ENCODE measurements around the gene SARNP.
"Not testable (repeated sequence)": the region's sequence is repeated elsewhere in the genome, so short reads cannot be mapped to it uniquely, and the experiment has no call there.

Gene SARNP

DNA sequence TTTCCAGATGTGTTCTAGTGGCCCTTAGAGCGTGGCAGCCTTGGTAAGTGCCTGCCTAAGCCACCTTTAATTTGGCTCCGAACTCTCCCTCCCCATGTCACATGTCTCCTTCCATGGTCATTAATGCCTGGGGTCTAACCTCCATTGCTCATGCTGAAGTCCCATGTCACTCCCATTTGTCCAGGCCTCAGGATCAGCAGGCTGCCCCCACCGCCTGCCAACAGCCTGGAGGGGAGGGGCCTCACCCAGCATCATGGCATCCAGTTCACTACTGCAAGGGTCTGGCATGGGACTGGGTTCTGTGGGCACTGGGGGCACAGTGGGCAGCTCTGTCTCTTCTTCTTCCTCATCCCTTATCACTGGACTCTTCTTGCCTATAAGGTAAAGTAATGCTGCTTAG, 20.8 kb upstream of the SARNP start:
- DNase-seq, result no peak

DNA sequence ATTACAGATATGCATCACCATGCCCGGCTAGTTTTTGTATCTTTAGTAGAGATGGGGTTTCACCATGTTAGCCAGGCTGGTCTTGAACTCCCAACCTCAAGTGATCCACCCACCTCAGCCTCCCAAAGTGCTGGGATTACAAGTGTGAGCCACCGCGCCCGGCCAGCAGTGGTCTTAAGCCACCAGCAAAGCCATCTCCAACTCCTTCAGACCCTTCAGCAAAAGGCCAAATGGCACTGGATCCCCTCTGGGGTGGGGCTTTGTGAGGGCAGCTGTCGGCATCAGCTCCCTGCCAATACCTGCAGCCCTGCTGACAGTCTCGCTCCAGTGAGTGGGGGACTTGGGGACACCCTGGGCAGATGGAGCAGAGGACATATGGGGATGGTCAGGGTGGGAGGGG, 16.9 kb upstream of the SARNP start:
- not testable (repeated sequence) for DNase-seq

DNA sequence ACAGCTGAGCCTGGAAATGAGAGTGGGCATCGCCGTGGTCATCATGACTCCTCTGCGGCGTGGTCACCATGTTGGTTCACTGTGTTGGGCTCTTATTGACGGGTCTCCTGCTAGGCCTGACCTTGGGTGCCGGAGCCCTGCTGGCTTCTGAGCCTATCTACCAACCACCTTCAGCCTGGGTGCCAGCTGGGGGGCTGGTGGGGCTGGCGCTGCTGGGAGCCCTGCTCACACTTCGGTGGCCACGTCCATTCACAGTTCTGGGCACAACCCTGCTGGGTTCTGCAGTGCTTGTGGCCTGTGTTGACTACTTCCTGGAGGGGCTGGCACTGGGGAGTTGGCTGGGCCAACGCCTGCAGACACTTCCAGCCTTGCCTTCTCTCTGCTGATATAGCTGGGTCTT, 15.5 kb upstream of the SARNP start:
- no peak for DNase-seq

DNA sequence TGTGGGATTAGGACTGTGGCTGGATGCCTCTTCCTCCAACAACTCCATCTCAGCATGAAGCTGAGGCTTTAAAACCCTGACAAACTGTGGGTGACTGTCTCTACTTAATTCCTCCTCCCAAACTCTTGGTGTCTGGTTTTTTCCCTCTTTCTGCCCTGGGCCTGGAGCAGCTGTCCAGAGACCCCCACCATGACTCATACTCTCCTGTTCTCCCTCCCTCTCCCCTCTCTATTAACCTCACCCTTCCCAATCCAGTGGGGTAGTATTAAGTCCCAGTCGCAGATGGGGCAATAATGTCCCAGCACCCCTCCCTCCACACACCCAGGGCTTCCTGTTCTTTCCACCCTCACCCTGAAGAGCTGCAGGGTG, 13.9 kb upstream of the SARNP start:
- no peak for DNase-seq

DNA sequence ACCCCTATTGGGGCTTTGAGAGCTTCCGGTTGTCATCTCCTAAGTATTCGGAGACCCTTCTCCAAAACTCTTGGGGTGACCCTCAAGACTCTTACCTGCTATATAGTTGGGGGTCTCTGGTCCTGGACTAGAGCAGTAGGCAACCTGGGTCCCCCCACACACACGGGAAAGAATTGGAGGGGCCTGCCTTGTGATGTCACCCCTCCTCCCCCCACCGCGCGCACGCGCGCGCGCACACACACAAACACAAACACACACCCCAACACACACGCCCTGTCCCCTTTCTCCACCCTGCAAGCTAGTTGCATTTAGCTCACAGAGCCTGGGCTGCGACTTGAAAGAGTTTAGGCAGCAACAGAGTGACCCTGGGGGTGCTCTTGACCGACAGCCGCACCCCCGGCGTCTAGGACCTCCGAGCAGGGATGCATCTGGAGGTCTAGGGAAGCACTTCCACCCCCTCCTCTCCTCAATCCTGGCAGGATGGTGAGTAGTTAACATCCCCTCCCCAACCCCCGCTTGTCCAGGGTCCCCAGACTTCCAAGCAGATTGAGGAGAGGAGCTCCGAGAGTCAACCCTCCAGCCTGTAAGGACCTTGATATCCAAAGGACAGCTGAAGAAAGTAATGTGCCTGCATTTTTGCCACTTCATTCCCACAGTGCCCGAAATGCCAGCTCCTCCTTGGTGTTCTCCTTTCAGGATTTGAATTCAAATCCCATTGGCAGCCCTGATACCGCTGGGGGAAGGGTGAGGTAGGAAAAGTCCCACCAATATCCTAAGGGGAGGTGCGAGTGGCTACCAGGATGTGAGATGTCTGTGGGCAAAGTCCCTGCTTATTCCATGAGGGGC, 13.3 kb upstream of the SARNP start:
- peak; percentile 59 for DNase-seq

DNA sequence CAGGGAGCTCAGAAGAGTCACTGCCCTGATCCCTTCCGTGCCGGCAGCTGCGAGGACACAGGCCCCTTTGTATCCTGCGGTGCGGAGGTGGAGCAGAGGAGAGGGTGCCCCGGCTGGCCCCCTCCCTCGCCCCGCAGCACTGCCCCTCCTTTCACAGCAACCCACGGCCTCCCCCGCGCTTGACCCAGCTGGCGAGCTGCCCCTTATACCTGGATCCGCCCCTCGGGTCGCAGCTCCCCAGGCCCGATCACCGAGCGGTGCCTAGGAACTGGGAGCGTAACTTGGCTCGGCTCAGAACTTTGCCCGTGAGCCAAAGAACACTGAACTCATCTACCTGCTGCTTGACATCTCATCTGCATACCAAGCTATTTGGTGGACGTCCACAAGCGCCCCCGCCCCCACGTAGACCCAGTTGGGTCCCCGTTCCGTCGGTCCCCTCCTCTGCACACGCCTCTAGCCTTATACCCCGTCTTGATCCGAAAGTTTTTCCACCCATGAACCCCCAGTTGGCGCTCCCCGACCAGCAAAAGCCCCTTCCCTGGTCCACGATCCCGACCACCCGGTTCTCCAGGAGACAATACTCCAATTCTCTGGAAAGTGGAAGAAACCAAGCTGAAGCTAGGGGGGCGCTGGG, 12.6 kb upstream of the SARNP start:
- no peak for DNase-seq

DNA sequence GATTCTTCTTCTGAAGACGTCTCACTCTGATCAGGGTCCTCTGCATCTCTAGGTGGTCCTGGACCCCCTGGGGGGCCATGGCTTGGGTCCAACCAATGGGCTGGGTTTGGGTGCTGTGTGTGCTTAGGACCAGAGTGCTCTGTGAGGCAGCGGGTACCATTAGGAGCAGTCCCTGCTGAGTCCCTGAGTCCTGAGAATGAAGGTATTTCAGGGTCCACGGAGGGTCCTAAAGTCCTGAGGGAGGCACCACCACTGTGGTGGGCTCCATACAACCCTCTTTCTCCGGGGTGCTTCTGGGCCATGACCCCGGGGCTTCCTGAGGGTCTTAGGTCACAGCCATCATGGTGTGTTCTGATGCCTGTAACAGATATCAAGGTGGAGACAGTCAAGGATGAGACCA, 10.8 kb upstream of the SARNP start:
- DNase-seq, result no peak

DNA sequence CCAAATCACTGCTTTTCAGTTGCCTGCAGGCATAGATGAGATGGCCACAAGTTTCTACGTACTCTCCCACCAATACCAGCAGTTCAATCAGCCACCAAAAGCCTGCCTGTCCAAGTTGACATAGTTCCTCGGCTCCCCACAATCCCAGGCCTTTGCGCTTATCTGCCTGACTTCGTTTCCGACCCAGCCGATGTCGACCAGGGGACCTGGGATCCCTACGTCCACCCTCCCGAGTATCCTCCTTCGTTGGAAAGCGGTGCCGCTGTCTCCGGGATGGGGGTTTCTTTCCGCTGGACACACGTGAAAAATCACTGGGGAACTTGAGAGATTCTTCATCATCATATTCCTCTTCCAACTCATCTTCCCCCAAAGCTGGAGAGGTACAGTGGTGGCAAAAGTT, 10.3 kb upstream of the SARNP start:
- no peak for DNase-seq

DNA sequence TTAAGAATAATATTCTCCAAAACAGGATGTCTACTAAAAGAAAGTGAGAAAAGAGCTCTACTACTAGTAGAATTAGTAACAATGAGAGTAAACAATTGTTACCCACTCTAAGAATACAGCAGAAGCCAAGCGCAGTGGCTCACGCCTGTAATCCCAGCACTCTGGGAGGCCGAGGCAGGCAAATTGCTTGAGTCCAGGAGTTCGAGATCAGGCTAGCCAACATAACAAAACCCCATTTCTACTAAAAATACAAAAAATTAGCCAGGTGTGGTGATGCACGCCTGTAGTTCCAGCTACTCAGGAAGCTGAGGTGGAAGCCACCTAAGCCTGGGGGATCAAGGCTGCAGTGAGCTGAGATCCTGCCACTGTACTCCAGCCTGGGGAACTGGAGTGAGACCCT, 7.2 kb upstream of the SARNP start:
- DNase-seq, result no peak

DNA sequence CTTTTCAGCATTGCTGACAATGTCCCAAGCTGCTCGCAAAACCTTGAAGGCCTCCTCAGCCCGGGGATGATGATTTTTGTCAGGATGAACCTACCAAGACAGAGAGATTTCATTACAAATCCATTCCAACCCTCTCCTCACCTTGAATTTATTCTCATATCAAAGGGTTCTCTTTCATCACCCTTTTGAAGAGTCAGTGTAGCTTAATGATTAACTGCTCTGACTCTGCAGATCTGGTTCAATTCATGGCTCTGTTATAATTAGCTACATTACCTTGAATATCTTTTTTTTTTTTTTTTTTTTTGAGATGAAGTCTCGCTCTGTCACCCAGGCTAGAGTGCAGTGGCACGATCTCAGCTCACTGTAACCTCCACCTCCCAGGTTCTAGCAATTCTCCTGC, 5.9 kb upstream of the SARNP start:
- DNase-seq, result no peak

DNA sequence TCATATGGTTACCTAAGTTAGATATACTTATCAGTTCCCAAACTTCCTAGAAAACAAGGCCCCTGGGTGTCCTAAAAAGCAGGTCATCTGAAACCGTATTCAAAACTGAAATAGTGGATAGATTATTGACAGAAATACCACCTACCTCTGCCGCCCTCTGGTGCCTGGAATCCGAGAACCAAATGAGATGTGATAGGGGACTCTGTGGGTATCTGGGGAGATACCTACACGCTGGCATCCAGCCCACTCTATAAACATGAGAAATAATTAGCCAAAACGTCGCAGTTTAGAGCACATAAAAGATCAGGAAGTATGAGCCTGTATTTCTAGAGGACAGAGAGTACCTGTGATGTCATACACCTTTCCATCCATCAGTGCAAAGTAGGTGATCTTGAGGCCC, 4.7 kb upstream of the SARNP start:
- DNase-seq, result no peak

DNA sequence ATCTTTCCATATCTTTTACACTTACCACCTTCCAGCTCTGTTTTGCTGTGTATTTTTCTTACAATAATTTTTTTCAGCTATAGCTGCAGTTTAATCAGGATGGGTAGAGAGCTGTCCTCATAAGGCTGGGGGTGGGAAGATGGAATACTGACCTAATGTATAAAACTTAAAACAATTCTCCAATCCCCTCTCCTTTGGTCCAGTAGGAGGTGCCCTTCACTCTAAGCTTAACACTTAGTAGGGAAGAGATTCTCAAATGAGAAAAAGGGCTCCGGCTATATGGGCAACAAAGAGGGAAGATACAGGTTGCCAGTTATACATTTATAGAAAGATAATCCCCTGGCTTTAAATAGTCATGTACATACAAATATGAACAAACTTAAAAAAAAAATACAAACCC, 3.2 kb upstream of the SARNP start:
- no peak for DNase-seq

DNA sequence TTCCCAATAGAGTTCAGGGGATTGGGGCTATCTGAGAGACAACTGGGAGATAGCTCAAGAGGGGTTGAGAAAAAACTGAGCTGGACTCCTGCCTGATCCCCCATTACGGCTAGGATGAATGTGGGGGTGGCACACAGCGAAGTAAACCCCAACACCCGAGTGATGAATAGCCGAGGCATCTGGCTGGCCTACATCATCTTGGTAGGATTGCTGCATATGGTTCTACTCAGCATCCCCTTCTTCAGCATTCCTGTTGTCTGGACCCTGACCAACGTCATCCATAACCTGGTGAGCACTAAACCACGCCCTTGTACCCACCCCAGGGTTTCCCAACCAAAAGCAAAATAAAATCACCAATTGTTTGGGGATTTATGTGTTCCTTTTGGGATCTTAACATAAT, 1.4 kb upstream of the SARNP start:
- no peak for DNase-seq

DNA sequence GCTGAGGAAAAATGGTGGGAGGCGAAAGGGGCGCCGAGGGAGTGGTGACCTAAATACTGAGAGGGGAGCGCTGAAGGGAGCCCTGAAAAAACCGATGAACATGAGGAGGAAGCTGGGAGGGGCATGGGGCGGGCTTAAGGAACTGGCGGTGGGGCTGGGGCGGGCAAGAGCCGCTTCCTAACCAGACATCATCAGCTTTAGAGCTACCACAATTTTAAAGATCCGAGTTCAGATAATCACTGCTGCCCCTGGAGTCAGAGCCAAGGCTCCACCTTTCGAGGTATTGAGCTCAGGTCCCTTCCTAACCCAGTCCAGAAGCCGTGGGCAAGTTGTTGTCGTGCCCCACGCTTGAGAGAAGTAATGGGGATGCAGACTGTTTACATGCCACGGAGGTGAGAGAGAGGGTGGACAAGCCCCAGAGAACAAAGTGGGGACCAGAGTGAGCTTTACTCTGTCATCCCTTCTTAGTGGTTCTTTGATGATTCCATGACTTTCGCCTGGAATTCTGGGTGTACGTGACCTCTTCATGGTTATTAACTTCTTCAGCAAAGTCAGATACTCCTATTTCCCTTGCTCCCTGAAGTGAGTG, 710 bp upstream of the SARNP start:
- DNase-seq, result no peak

DNA sequence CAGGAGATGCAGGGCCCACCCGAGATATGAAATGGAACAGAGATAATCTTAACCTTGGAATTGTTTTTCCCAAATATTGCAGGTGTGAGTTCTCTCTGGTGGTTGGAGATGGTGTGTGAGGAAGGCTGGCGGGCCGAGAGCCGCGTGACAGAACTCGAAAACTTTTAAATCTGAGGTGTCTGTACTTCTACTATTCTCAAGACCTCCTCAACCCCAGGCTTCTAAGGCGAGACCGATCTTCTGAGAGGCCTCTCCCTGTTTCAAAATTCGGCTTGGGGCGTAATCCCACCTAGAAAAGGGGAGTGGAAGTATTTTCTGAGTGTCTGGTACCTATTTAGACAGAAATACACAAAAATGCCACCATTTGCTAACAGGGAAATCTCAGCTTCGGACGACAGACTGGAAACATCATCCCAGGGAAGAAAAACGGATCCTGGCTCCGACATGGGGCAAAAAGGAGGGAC, 611 bp downstream of the SARNP start:
- no peak for DNase-seq

DNA sequence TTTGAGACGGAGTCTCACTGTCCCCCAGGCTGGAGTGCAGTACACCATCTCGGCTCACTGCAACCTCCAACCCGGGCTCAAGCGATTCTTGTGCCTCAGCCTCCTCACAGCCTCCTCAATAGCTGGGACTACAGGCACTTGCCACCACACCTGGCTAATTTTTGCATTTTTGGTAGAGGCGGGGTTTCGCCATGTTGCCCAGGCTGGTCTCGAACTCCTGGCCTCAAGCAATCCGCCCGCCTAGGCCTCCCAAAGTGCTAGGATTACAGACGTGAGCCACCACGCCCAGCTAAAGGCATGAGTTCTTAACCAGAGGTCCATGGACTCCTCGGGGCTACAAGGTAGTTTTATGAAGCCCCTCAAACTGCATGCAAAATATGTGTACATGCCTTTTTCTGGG, 2.1 kb downstream of the SARNP start:
- no peak for DNase-seq

DNA sequence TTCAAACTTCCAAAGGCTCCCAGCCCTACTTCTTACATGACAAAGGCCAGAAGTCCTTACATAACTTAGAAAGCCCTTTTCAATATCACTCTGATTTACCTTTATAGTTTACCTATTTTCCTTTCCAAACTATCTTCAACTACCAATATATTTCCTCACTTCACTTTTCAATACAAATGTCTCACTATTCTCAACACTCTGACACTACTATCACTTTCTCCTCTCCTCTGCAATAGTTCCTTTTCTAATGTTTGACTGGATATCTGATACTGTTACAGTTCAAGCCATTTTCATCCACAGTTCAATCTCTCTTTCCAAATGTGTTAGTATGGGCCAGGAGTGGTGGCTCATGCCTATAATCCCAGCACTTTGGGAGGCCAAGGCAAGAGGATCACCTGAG, 3.3 kb downstream of the SARNP start:
- no peak for DNase-seq

DNA sequence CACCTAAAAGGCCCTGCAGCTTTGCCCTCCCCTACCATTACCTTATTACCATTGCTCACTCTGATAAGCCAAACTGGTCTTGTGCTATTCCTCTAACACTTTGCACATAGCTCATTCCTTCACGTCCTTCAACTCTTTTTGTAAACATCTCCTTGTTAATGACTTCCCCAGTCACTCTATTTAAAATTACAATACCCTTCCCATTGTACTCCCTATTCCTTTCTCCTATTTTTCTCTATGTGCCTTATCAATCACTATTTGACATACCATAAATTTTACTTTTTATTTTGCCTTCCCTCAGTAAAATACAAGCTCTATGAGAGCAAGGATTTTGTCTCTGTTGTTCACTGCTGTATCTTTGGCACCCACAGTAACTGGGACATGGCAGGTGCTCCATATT, 5.4 kb downstream of the SARNP start:
- no peak for DNase-seq

DNA sequence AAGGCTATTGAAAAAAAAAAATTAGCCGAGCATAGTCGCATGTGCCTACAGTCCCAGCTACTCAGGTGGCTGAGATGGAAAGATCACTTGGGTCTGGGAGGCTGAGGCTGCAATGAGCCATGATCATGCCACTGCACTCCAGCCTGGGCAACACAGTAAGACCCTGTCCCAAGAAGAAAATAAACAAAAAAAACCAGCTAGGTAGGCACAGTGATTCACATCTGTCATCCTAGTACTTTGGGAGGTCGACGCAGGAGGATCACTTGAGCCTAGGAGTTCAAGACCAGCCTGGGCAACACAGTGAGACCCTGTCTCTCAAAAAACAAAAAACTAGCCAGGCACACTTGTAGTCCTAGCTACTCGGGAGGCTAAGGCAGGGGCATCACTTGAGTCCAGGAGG, 8.2 kb downstream of the SARNP start:
- no peak for DNase-seq

DNA sequence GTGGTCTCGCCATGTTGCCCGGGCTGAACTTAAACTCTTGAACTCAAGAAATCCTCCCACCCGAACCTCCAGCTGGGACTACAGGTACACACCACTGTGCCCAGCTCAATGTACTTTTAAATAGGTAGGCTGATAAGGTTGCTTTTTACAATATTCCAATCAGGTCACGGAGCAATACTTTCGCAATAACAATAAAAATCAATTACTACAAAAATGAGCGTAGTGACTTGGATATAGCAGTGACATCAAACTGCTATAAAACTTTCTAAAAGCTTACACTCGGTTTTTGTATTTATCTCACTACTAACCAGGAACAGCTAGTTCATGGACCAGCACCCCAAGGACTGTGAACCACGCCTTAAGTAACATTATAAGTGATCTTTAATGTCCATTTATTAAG, 10.5 kb downstream of the SARNP start:
- DNase-seq, result no peak

DNA sequence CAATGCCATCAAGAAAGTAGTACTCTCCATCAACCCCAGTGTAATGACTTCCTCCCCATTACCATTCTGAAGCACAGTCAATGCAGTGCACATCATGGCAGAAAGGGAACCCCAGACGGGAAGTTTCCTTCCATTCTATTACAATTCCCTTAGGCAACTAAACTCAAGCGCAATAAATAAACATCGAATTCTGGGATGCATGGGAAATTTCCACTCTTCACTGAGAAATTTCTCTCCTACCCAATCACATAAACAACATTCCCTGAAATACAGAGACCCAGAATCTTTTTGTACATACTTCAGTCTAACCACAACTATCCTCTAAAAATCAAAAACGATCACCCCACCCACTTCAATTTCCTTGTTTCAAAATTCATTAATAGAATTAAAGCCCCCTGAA, 20.0 kb downstream of the SARNP start:
- no peak for DNase-seq

DNA sequence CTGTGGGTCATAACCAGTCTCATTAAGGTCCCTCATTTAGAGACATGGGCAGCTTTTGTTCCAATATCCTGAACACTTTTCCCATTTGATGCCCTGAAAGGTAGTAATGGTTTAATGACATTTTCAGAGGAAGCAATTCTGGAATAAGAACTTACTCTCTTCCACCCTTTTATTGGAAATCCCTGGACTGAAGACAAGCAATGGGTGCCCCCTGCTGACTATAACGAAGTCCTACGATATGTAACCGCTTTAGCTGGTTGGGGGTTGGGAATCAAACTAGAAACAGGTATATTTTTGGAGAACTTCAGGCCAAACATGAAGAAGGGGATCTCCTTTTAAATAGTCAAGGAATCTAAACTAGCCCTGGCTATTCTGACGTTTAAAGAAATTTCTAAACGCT, 20.5 kb downstream of the SARNP start:
- DNase-seq, result peak; percentile 14

DNA sequence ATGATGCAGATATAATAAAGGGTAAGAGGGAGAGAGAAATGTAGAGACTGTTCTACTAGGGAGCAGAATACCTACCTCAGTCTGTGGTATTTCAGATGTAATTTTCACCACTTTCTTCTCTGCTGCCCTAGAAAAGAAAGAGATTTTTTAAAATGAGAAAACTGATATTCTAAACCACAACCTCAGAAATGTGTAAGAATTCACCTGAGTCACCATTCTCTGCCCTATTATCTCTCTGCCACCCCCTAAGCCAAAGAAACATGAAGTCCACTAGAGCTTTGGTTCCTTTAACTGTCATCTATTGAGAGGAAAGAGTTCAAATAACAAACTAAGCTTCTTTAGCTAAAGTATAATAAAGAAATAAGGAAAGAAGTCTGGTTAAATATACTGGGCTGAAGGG, 21.6 kb downstream of the SARNP start:
- DNase-seq, result no peak

DNA sequence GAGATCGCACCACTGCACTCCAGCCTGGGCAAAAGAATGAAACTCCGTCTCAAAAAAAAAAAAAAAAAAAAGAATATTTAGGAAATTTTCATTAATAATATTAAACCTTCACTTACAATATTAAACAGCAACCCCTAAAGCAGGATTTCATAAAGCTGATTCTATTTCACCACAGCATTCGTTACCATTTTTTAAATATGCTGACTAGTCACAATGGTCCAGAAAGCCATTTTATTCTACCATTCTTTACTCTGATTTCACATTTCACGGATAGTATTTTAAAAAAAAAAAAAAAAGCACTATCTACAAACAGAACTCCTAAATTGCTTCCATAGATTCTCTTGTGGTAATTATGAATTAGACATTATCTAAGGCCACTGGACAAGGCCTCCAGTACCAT, 27.6 kb downstream of the SARNP start:
- DNase-seq, result no peak

DNA sequence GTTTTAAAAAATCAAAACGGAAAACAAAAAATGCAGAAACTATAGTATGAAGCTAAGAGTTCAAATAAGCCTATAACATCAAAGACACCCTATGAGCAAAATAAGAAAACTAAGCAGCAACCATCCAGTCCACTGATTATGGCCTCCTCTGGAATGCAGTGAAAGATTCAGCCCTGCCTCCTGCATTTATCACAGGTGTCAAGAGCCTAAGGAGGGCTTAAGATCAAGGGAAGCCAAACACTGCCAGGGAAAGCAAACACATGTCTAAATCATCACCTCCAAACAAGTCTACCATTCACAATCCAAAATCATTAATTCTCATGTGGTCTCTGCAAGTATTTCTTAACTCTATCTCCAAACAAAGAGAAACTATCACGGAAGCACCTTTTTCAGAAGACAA, 28.4 kb downstream of the SARNP start:
- DNase-seq, result no peak

Data from CD4-positive, alpha-beta T cell treated with Interleukin-4 for 4 hours (primary cell).